NT2/D1 (cell line): ENCODE data around the gene DNASE2.

Experiments
- SUZ12 ChIP-seq: IDR thresholded peaks from 2 replicates; pipeline ENCODE4 v1.6.1; 2011; ENCODE audit not compliant: insufficient read length, insufficient read depth; ENCODE audit errors: extremely low read depth
- YY1 ChIP-seq: IDR thresholded peaks from 2 replicates; pipeline ENCODE4 v1.6.1; 2011; ENCODE audit not compliant: insufficient read length, insufficient read depth
- ZNF274 ChIP-seq: IDR thresholded peaks from 2 replicates; pipeline ENCODE4 v1.6.1; 2011; ENCODE audit warnings: mild to moderate bottlenecking, low read depth, low read length

DNA sequence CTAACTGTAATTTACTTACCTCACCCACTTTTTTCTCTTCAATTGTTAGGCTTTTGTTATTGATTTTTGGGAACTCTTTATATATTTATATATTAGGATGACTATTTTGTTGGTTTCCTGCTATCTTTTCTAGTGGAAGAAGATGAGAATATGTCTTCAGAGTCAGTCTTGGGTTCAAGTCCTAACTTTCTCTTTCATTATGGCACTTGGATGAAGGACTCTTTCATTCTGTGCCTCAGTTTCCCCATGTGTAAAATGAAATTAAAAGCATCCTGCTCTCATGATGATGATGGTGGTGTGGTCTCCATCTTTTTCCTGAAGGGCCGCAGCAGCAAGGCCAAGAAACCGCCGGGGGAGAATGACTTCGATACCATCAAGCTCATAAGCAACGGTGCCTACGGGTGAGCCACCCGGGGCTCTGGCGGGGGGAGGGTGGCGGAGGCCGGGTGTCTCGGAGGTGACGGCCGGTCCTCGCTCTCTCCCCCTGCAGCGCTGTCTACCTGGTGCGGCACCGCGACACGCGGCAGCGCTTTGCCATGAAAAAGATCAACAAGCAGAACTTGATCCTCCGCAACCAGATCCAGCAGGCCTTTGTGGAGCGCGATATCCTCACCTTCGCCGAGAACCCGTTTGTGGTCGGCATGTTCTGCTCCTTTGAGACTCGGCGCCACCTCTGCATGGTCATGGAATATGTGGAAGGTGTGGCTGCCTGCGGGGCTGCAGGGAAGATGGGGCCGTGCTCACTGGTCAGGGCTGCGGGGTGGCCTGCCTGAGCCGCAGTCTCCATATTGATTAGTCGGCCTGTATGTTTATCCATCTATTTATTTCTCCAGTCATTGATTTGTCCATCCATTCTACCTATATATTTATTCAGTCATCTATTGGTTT lies 23.0 kb downstream of the DNASE2 start:
- TF ChIP-seq YY1 (no peak), SUZ12 (no peak), ZNF274 (no peak)
